Panc1 (cell line): ENCODE measurements around the gene ZNF407.

Experiments used
- CTCF ChIP-seq: fragments of 450-650 bp; IDR thresholded peaks from 2 replicates; pipeline ENCODE4 v1.5.1; 2017; ENCODE audit warnings: mild to moderate bottlenecking
- POLR2AphosphoS5 ChIP-seq: IDR thresholded peaks from 2 replicates; pipeline ENCODE4 v1.6.1; 2012; ENCODE audit warnings: mild to moderate bottlenecking, low read depth, low read length, moderate library complexity

- TF ChIP-seq CTCF (no peak), POLR2AphosphoS5 (no peak)
Measured at GRCh38 chr18:74551452-74551851, 46.2 kb upstream of the ZNF407 start.
